ENCODE measurements around the gene NAV2.
"Not testable (repeated sequence)": the region's sequence is repeated elsewhere in the genome, so short reads cannot be mapped to it uniquely, and the experiment has no call there.

The NAV2 gene

GRCh38 chr11:20126724-20127123 lies 414.1 kb downstream of the NAV2 start:
- no peak for DNase-seq (ENCODE audit: low read depth)

DNA sequence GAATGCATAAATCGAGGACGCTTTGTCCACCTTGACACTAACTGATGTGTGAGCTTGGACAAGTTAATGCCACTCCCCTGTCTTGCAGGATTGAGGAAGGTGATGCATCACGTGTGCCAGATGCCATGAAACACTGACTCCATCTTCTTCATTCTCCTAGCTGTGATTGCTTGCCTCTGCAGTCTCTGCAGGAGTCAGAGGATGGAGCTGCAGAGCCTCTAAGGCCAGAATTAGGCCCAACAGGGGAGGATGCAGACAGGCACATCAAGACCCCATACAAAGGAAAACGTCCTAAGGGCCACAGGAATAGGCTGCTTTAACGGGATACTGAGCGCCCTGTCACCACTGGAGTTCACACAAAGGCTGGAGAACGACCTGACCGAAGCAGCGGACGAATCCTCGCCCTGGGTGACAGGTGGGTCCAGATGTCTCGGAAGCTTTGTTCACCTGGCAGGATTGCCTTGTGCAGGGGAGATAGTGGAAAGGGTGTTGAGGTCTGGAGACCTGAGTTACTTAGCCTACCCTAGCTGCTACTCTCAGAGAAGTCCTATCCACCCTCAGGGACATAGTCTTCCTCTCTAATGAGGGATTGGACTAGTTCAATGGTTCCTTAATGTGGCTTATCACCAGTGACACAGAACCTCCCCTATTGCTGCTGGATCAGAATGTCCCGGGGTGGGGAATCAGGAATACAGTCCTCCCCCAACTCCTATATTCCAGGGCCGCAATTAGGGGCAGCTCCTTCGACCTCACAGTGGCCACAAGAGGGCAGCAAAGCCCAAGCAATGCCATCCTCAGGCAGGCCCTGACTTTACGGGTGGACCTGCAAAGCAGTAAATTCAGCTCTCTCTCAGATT lies 415.3 kb downstream of the NAV2 start:
- DNase-seq (ENCODE audit: low read depth), result peak; percentile 51

GRCh38 chr11:20128528-20128825 lies 415.8 kb downstream of the NAV2 start:
- DNase-seq (ENCODE audit: low read depth), result not testable (repeated sequence)

DNA sequence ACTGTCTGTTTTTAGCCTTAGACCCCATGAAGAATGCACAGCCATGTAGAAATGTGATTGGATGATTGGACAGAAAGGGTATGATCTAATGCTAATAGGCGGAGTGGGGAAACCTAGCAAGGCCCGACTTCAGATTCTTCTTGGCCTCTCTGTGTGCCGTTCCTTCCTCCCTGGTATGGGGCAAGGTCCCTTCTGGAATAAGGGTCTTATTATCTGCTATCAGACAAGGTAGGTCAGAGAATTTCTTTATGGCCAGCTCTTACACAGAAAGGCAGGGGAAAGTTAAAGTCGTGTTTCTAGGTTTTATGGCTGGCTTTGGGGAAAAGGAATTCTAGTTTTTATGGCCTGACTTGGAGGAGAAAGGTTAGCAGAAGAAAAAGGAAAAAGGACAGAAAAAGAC lies 417.0 kb downstream of the NAV2 start:
- DNase-seq (ENCODE audit: low read depth), result no peak

- no peak for DNase-seq (ENCODE audit: low read depth)
Measured at GRCh38 chr11:20131788-20132666, 419.4 kb downstream of the NAV2 start.

GRCh38 chr11:20132667-20133039 lies 420.0 kb downstream of the NAV2 start:
- DNase-seq (ENCODE audit: low read depth), result no peak

- DNase-seq (ENCODE audit: low read depth), result no peak
Measured at GRCh38 chr11:20134991-20135736, 422.5 kb downstream of the NAV2 start.

- DNase-seq (ENCODE audit: low read depth), result no peak
Measured at GRCh38 chr11:20137637-20138036, 425.0 kb downstream of the NAV2 start.

DNA sequence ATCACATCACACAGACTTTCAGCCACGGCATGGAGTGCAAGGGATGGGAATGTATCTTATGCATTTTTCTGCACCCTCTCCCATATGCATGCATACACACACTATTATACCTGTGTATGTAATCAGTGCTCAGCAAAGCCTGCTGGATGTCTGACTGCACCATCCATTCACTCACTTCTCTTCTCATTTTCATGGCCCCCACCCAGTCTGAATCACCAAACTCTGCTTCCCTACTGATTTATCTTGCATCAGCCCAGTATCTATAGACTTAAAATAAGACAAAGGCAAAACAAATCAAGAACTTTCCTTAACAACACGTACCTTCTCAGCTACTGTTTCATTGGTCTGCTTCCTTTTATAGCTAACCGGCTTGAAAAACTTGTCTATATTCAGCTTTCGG lies 426.1 kb downstream of the NAV2 start:
- no peak for DNase-seq (ENCODE audit: low read depth)

DNA sequence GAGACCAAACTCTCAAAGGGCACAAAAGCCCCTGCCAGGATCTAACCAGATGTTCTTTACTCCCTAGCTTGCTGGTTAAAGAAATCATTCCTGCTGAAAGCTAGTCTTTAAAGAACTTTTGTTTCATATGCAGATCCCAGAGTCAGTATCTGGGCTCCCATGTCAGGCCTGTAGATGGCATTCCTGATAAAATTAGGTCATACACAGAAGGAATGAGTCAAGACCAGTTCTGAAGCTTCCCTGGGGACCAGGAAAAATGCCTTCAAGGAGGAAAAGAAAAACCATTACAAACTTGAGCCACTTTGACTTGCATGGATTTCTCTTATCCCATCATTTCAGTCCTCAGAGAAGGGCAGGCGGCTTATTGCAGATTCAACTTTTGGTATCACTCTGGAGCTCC lies 441.7 kb downstream of the NAV2 start:
- DNase-seq (ENCODE audit: low read depth), result no peak

- no peak for DNase-seq (ENCODE audit: low read depth)
Measured at GRCh38 chr11:20155683-20156279, 443.1 kb downstream of the NAV2 start.

DNA sequence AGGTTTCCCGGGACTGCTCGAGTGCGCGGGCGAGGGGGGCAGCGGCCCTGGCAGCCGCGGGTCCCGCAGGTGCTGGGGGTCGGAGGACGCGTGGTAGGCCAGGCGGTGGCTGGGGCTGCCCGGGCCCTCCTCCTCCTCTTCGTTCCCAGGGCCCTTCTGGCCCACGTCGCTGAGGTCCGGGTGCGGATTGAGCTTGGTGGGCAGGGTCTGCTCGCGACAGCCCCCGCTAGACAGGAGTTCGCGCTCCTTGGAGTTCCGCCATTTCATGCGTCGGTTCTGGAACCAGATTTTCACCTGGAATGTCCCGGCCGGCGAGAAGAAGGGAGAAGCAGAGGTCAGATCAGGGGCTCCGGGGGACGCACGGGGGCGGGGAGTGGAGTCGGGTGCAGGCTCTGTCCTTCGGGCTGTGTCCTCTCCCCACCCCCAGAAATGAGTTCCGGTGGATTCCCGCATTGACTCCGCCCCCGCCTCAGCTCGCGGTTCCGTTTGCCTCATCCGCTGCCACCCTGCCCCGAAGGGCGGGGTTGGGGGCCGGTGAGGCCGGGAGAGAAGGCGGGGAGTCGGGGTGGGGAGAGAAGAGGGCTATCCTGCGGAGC lies 443.7 kb downstream of the NAV2 start:
- DNase-seq (ENCODE audit: low read depth), result no peak

DNA sequence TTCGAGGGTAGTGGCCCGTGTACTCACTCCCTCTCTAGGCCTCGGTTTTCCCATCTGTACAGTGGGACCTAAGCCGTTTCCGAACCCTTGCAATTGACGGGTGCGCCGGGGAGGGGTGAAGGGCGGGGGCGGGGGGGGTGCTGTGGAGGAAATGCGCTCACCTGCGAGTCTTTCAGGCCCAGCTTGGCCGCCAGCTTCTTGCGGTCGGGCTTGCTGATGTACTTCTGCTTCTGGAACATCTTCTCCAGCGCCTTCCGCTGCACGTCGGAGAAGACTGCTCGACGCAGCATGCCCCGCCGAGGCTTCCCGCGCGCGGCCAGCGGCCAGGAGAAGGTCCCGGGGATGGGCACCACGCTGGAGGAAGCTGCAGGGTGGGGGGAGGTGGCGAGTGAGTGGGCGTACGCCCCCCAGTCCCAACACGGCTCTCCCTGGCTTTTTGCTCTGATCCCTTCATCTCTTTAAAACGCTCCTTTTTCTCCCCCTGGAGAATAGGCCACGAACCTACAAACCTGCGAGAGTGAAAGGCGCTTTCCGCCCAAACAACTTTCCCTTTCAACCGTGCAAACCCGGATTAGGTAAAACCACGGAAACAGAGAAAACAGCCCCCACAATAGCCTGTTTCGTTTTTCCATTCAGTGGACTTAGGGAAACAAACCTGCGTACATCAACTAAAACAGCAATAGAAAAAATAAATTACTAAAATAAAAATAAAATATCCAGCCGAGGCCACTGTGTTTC lies 444.4 kb downstream of the NAV2 start:
- DNase-seq (ENCODE audit: low read depth), result no peak

- no peak for DNase-seq (ENCODE audit: low read depth)
Measured at GRCh38 chr11:20157728-20158127, 445.1 kb downstream of the NAV2 start.

DNA sequence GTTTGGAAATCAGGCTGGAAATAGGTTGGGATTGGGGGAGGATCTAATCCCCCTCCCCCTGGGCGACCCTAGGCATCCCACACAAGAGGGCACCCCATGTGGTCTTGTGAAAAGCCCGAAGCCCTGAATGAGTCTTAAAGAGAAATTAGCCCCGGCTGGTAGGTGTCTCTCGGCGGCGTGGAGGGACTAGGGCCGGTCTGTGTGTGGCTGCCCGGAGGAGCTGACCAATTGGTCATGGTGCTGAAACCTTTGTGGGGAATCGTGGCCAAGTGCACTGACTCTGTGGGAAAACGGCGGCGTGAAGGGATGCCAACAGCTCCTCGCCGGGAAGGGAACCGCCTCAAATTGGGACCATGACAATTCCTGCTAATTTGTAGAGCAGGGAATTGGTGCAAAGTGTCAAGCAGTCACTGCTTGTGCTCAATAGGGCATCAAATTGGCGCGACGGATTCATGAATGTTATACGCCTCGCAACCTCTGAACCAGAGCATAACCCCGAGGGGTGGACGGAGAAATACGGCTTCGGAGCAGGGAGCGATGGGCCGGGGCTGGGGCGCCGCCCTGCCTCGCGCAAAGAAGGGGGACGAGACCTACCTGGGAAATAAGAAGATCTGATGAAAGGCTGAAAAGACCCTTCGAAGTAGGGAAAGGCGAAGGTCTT lies 446.1 kb downstream of the NAV2 start:
- DNase-seq (ENCODE audit: low read depth), result no peak

GRCh38 chr11:20159466-20160381 lies 447.1 kb downstream of the NAV2 start:
- DNase-seq (ENCODE audit: low read depth), result no peak

DNA sequence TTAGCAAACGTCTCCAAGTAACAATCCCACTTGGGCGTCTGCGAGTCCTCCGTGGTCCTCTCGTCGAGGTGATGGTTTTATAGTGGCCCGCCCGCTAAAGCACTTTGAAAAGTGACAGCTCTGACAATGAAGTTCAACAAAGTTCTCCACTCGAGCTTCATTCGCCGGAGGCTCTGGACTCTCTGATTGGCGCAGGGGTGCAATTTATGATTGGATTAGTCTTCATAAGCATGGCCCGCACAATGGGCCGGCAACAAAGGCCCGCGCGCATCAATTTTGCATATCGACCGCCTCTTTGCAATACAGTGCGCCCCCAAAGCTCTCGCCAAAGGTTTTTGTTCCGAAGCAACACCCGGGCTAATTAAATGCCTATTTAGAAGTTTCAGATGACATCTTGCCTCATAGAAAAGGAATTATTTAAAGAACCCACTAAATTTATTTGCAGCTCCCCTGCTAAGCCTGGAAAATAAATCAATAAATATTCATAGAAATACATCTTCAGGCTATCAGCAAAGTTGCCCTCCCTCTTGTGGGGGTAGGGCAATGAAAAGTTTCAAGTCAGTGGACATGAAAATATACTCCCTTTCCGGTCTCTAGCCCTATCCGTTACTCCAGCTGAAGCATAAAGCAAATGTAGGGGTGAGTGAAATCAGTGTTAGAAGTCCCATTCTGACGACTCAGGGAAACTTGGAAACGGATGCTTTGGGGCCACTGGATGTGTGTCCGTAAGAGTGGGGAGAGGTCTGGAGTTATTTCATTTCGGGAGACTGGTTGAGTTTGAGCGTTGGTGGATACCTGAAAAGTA lies 448.0 kb downstream of the NAV2 start, which contains the start of gene DBX1:
TSS of gene DBX1 (minus strand) at position 51 of the 805 bp plus-strand sequence. CDS start 151 bp downstream, outside the sequence.
- DNase-seq (ENCODE audit: low read depth), result no peak

GRCh38 chr11:20161230-20161918 lies 448.7 kb downstream of the NAV2 start:
- DNase-seq (ENCODE audit: low read depth), result no peak

All from stimulated activated CD8-positive, alpha-beta memory T cell treated with anti-CD3 and anti-CD28 coated beads, Interleukin-15, amount 100 ng/mL, for 24 hours (primary cell).